Erythroblast (primary cell): ENCODE measurements around the gene AKT3.

ENCODE experiments used
- GATA1 ChIP-seq: IDR thresholded peaks from 2 replicates; pipeline ENCODE4 v1.6.1; 2011; ENCODE audit warnings: low read depth, mild to moderate bottlenecking, control low read depth, low read length, moderate library complexity
- POLR2A ChIP-seq: IDR thresholded peaks from 2 replicates; pipeline ENCODE4 v1.6.1; 2011; ENCODE audit warnings: mild to moderate bottlenecking, low read length

DNA sequence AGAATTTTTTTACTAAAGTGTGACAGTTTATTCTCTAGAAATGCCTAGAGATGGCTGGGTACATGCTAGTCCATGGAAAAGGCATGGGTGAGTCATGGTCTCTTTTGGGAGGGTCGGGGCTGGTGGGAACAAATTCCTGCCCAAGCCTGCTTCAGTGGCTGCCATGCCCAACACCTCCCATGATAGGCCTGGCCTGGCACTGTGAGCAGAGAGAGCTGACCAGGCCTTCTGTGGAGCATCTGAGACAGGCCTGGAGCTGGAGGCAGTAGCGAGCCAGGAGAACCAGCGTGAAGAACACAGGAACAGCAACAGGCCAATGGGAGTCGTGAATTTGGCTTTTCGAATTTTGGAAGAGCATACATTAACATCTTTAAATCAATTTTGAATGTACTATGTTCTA, 385.0 kb downstream of the AKT3 start:
- TF ChIP-seq POLR2A = no peak
- no peak for TF ChIP-seq GATA1
